Right lobe of liver (tissue), 4 donors: Measurements from ENCODE around the gene TMCC3.

Experiments used
- CTCF ChIP-seq, 4 donors: fragments of 200-600 bp in 3 of 4; fragments of 450-650 bp in 1 of 4; IDR thresholded peaks; one replicate each; pipeline versions ENCODE4 v1.5.1 to v1.8.0; 2016 to 2022; ENCODE audit warnings: antibody characterized with exemption in 4 of 4, mild to moderate bottlenecking in 2 of 4
- POLR2A ChIP-seq: fragments of 450-650 bp; IDR thresholded peaks from one replicate; pipeline ENCODE4 v1.6.1; 2017; ENCODE audit warnings: antibody characterized with exemption, mild to moderate bottlenecking
- donor health status: DM: no; HTN: no; CAD: no.
- donor health status: DM: no; HTN: no; CAD: no.
- donor health status: DM: no; HTN: yes; CAD: no.

DNA sequence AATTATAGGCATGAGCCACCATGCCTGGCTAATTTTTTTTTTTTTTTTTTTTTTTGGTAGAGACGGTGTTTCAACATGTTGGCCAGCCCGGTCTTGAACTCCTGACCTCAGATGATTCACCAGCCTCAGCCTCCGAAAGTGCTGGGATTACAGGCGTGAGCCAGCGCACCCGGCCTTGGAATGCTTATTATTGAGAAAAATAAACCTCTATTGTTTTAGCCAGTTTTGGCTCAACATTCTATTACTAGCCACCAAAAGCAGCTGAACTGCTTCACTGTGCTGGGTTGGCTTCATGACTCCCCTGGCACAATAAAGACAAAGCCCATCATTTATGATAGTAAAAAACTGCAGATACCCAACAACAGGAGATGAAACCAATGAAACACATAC, 97.2 kb downstream of the TMCC3 start:
- TF ChIP-seq CTCF (IDR thresholded peaks at IDR 0.05) (no peak), POLR2A (no peak)
